ENCODE results near the gene SLC6A1.
A peak's percentile ranks its signal among the peaks of the same experiment; 100 is the strongest.

The SLC6A1 gene

DNA sequence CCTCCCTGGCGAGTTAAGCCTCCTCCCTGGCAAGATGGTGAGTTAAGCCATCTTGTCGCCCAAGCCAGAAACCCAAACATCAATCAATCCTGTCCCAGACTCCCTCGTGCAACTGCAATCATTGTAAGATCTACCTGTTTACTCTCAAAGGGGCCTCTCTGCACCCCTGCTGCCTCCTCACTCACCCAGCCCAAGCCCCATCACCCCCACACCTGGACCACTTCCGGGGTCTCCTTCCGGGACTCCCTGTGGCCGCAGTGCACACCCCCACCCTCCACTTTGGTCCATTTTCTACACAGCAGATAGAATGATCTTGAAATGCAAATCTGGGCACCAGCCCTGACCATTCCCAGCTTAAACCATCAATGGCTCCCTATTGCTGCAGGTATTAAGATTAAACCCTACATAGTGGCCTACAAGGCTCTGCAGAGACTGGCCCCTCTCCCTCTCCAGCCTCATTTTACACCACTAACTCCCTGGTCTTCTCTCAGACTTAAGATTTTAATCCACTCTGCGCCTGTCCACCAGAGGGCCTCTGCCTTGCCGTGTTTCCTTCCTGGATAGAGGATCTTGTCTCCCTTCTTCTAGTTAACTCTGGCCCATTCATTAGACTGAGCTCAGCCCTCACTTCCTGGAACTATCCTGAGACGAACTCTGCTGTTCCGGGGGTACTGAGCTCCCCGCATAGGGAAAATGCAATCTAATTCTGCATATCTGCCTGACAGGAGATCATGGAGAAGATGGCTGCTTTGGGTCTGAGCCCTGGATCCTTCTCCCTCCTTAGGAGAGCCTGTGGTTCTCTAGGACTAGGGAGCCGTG, 41.9 kb upstream of the SLC6A1 start:
- H3K4me3 ChIP-seq (ENCODE audit: low read length): no peak overlapping the region
- no peak for DNase-seq (ENCODE audit: low read depth)

GRCh38 chr3:10951295-10951926, 41.1 kb upstream of the SLC6A1 start:
- no peak for DNase-seq (ENCODE audit: low read depth)
- TF ChIP-seq, protein P1, sequence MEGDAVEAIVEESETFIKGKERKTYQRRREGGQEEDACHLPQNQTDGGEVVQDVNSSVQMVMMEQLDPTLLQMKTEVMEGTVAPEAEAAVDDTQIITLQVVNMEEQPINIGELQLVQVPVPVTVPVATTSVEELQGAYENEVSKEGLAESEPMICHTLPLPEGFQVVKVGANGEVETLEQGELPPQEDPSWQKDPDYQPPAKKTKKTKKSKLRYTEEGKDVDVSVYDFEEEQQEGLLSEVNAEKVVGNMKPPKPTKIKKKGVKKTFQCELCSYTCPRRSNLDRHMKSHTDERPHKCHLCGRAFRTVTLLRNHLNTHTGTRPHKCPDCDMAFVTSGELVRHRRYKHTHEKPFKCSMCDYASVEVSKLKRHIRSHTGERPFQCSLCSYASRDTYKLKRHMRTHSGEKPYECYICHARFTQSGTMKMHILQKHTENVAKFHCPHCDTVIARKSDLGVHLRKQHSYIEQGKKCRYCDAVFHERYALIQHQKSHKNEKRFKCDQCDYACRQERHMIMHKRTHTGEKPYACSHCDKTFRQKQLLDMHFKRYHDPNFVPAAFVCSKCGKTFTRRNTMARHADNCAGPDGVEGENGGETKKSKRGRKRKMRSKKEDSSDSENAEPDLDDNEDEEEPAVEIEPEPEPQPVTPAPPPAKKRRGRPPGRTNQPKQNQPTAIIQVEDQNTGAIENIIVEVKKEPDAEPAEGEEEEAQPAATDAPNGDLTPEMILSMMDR (conservative IDR thresholded peaks at IDR 0.05; ENCODE audit: low read depth, low read length): no peak
- no peak overlapping the region for H3K4me3 ChIP-seq (ENCODE audit: low read length)

More for the DNA sequence above, 41.9 kb upstream of the SLC6A1 start:
- TF ChIP-seq, protein P1 (conservative IDR thresholded peaks at IDR 0.05; ENCODE audit: low read depth, low read length): peak; percentile 77

DNA sequence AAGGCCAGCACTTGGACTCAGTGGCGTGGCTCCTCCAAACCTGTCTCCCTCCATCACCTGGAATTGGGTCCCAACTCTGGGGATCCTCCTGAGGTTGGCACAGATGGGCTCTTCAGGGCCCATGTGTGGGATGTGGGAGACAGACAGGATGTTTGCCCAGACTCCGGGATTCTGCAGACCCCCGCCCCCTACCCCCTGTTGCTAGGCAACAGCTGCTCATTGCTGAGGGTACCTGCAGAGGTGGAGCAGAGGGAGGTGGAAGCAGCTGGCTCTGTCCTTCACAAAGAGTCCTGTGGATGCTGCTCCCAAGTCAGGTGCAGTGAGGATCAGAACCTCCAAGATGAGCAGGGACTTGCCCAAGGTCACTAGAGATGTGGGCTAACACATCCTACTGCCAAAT, 40.0 kb upstream of the SLC6A1 start:
- H3K4me3 ChIP-seq (ENCODE audit: low read length): no peak overlapping the region
- TF ChIP-seq, protein P1 (conservative IDR thresholded peaks at IDR 0.05; ENCODE audit: low read depth, low read length): no peak
- DNase-seq (ENCODE audit: low read depth): no peak

- H3K4me3 ChIP-seq (ENCODE audit: low read length): no peak overlapping the region
- no peak for DNase-seq (ENCODE audit: low read depth)
- TF ChIP-seq, protein P1 (conservative IDR thresholded peaks at IDR 0.05; ENCODE audit: low read depth, low read length): no peak
These were observed 37.8 kb upstream of the SLC6A1 start for GRCh38 chr3:10954740-10955139.

DNA sequence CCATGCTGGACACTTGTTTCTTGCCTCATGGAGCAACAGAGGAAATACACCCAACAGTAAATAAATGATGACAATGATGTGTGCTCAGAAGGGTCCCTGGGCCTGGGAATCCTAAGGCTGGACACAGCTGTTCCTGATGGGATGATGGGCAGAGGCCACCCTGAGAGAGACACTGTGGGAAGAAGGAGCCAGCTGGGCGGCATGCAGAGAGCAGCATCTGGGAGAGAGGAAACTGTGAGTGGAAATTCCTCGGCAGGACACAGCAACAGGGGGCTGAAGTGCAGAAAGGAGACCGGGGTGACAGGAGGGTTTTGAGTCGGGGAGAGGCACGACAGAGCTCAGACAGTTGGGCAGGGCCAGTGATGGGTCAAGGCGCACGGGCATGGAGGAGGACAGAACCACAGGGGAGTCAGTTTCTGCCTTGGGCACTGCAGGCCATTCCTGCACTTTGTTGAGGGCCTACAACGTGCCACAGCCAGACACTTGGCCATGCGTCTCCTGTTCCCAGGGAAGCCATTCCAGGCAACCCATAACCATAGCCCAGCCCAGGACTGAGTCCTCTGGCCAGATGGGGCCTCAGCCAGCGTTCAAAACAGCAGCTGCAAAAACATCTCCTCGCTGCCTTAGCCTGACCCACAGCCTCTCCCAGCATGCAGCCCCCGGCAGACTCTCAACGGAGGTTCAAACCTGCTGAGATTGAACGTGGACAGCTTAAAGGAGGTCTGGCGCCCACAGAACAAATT, 36.7 kb upstream of the SLC6A1 start:
- DNase-seq (ENCODE audit: low read depth): no peak
- TF ChIP-seq, protein P1 (conservative IDR thresholded peaks at IDR 0.05; ENCODE audit: low read depth, low read length): no peak
- no peak overlapping the region for H3K4me3 ChIP-seq (ENCODE audit: low read length)

DNA sequence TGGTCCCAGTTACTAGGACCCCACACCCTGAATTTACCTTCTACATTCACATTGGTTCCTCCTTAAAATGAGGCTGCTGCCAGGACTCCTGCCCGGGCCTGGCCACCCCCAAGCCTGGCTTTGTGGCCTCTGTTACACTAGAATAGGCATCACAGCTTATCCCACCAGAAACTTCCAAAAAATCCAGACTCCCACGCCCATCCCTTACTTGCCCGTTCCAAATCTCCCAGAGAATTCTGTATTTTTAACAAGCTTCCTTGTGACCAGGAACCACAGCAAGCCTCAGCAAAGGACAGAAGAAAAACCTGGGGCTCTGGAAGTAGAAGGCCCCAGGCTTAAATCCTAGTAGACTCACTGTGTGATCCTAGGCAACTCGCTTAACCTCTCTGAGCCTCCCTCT, 36.0 kb upstream of the SLC6A1 start:
- TF ChIP-seq, protein P1 (conservative IDR thresholded peaks at IDR 0.05; ENCODE audit: low read depth, low read length): no peak
- H3K4me3 ChIP-seq (ENCODE audit: low read length): no peak overlapping the region
- no peak for DNase-seq (ENCODE audit: low read depth)
